H1 (cell line): Measurements from ENCODE around the gene USP50. TPM values are rescaled to one million over a fixed set of nuclear protein-coding genes. Genes with fewer than 3 reads are reported as not detected.

Experiments used
- CTCF ChIA-PET: fragments of 300-600 bp; sonication (Branson Sonifier 250); formaldehyde crosslinking; loops from one replicate; lab custom pipeline; 2021; ENCODE audit not compliant: partially characterized antibody; lab: Charles Lee
- POLR2A ChIA-PET: fragments of 300-600 bp; sonication (Branson Sonifier 250); formaldehyde crosslinking; loops from one replicate; lab custom pipeline; 2021; ENCODE audit warnings: inconsistent platforms; ENCODE audit not compliant: partially characterized antibody; lab: Charles Lee
- DNase-seq, 2 experiments: peaks; one replicate each; pipeline versions ENCODE4 v3.0.0 to v3.0.0-alpha.2; 2010 to 2022; ENCODE audit warnings: low spot score in 2 of 2, low read depth in 1 of 2, mixed read lengths in 1 of 2
- FAIRE-seq: peaks from 2 replicates; lab custom pipeline; 2011; peaks lifted over from hg19 to GRCh38; lab: Jason Lieb, UNC
- H2AFZ ChIP-seq: 2 replicates; pipeline ENCODE4 v1.8.1; 2012; ENCODE audit warnings: low read length, inconsistent platforms
- H2AK5ac ChIP-seq: 2 replicates; pipeline ENCODE4 v1.6.1; 2013; ENCODE audit warnings: low read depth, low read length
- H2BK120ac ChIP-seq: replicated peaks from 2 replicates; pipeline ENCODE3; 2013; ENCODE audit warnings: low read depth, low read length, inconsistent platforms
- H2BK12ac ChIP-seq: 2 replicates; pipeline ENCODE4 v1.6.1; 2013; ENCODE audit warnings: low read depth, low read length
- H2BK15ac ChIP-seq: 2 replicates; pipeline ENCODE4 v1.6.1; 2013; ENCODE audit warnings: low read length
- H2BK20ac ChIP-seq: 2 replicates; pipeline ENCODE4 v1.6.1; 2013; ENCODE audit warnings: low read length
- H2BK5ac ChIP-seq: 2 replicates; pipeline ENCODE4 v1.6.1; 2013; ENCODE audit warnings: low read depth, low read length
- H3K14ac ChIP-seq: 2 replicates; pipeline ENCODE4 v1.6.1; 2013; ENCODE audit warnings: inconsistent platforms; ENCODE audit not compliant: insufficient read length
- H3K18ac ChIP-seq: 2 replicates; pipeline ENCODE4 v1.6.1; 2013; ENCODE audit warnings: low read length; ENCODE audit errors: extremely low read depth
- H3K23ac ChIP-seq: 2 replicates; pipeline ENCODE4 v1.6.1; 2013; ENCODE audit warnings: inconsistent platforms; ENCODE audit not compliant: insufficient read length
- H3K23me2 ChIP-seq: 2 replicates; pipeline ENCODE4 v1.6.1; 2013; ENCODE audit warnings: low read depth, low read length
- H3K27ac ChIP-seq: 2 replicates; pipeline ENCODE4 v1.6.1; 2011; ENCODE audit warnings: low read depth, low read length, inconsistent platforms
- H3K27me3 ChIP-seq, 4 experiments: replicated peaks in 1 of 4; 1 replicate in 1 of 4; 2 replicates in 3 of 4; pipeline versions ENCODE4 v1.6.1 to v1.8.1; 2011 to 2013; ENCODE audit warnings: low read length in 3 of 4, mild to moderate bottlenecking in 3 of 4, inconsistent platforms in 2 of 4, mixed read lengths in 2 of 4, moderate library complexity in 1 of 4; ENCODE audit not compliant: control insufficient read depth in 3 of 4, insufficient read depth in 3 of 4; ENCODE audit errors: extremely low read depth in 1 of 4
- H3K36me3 ChIP-seq, 4 experiments: 2 replicates each; pipeline versions ENCODE4 v1.6.1 to v1.8.1; 2011 to 2013; ENCODE audit warnings: mild to moderate bottlenecking in 4 of 4, low read length in 3 of 4, moderate library complexity in 2 of 4, control low read depth in 1 of 4, inconsistent platforms in 1 of 4; ENCODE audit not compliant: insufficient read depth in 4 of 4, control insufficient read depth in 2 of 4
- H3K4ac ChIP-seq: replicated peaks from 2 replicates; pipeline ENCODE3; 2013; ENCODE audit warnings: low read length, low read depth, mixed read lengths, inconsistent platforms; ENCODE audit not compliant: insufficient read length
- H3K4me1 ChIP-seq, 4 experiments: replicated peaks in 1 of 4; 1 replicate in 1 of 4; 2 replicates in 3 of 4; pipeline versions ENCODE4 v1.6.1 to v1.8.1; 2011 to 2013; ENCODE audit warnings: low read length in 3 of 4, inconsistent platforms in 2 of 4, mixed read lengths in 1 of 4; ENCODE audit not compliant: insufficient read depth in 4 of 4, control insufficient read depth in 3 of 4
- H3K4me2 ChIP-seq, 2 experiments: 2 replicates each; pipeline versions ENCODE4 v1.6.1 to v1.8.1; 2011 to 2013; ENCODE audit warnings: low read depth in 2 of 2, low read length in 2 of 2, control low read depth in 1 of 2, inconsistent platforms in 1 of 2, mild to moderate bottlenecking in 1 of 2; ENCODE audit not compliant: insufficient read depth in 1 of 2
- H3K4me3 ChIP-seq, 4 experiments: fragments of 200-600, 300-600 bp in 1 of 4; sonication (generic), shearing (Covaris generic), sonication (Bioruptor Twin) in 1 of 4; 2 replicates each; pipeline versions ENCODE4 v1.5.1 to v1.8.1; 2011 to 2016; ENCODE audit warnings: low read length in 4 of 4, low read depth in 3 of 4, control low read depth in 2 of 4, inconsistent platforms in 2 of 4, mild to moderate bottlenecking in 2 of 4, mixed read lengths in 1 of 4, moderate library complexity in 1 of 4; ENCODE audit not compliant: insufficient read depth in 2 of 4; ENCODE audit errors: extremely low read depth in 1 of 4
- H3K56ac ChIP-seq: replicated peaks from 2 replicates; pipeline ENCODE3; 2013; ENCODE audit warnings: low read depth, mild to moderate bottlenecking, mixed read lengths, low read length, inconsistent platforms; ENCODE audit not compliant: insufficient read length
- H3K79me1 ChIP-seq: 2 replicates; pipeline ENCODE4 v1.6.1; 2013; ENCODE audit warnings: low read depth, low read length, control low read depth
- H3K79me2 ChIP-seq, 2 experiments: 2 replicates each; pipeline versions ENCODE4 v1.6.1 to v1.8.1; 2012 to 2013; ENCODE audit warnings: low read length in 2 of 2, mild to moderate bottlenecking in 2 of 2, inconsistent platforms in 1 of 2; ENCODE audit not compliant: insufficient read depth in 2 of 2, control insufficient read depth in 1 of 2
- H3K9ac ChIP-seq, 4 experiments: replicated peaks in 1 of 4; 1 replicate in 1 of 4; 2 replicates in 3 of 4; pipeline versions ENCODE4 v1.6.1 to v1.8.1; 2011 to 2013; ENCODE audit warnings: low read depth in 3 of 4, low read length in 3 of 4, control low read depth in 2 of 4, mild to moderate bottlenecking in 2 of 4, moderate library complexity in 2 of 4, inconsistent platforms in 1 of 4; ENCODE audit errors: extremely low read depth in 1 of 4
- H3K9me3 ChIP-seq, 2 experiments: 2 replicates each; pipeline versions ENCODE4 v1.6.1 to v1.8.1; 2012 to 2013; ENCODE audit warnings: mild to moderate bottlenecking in 2 of 2, moderate library complexity in 2 of 2, control low read depth in 1 of 2, inconsistent platforms in 1 of 2, low read depth in 1 of 2, low read length in 1 of 2, mixed read lengths in 1 of 2; ENCODE audit not compliant: insufficient read depth in 2 of 2
- H4K20me1 ChIP-seq, 2 experiments: replicated peaks in 1 of 2; 2 replicates each; pipeline versions ENCODE3 to v1.8.1; 2011 to 2013; ENCODE audit warnings: inconsistent platforms in 2 of 2, low read length in 2 of 2, mild to moderate bottlenecking in 1 of 2; ENCODE audit not compliant: insufficient read depth in 2 of 2, control insufficient read depth in 1 of 2
- H4K5ac ChIP-seq: 2 replicates; pipeline ENCODE4 v1.6.1; 2013; ENCODE audit warnings: low read length, low read depth, mixed read lengths, inconsistent platforms; ENCODE audit not compliant: insufficient read length
- H4K8ac ChIP-seq: 2 replicates; pipeline ENCODE4 v1.8.0; 2013; ENCODE audit warnings: mild to moderate bottlenecking, moderate library complexity, low read length, inconsistent platforms; ENCODE audit not compliant: insufficient read depth; ENCODE audit errors: extremely low read depth
- H4K91ac ChIP-seq: replicated peaks from 2 replicates; pipeline ENCODE3; 2013; ENCODE audit warnings: low read length, mixed read lengths, inconsistent platforms; ENCODE audit not compliant: insufficient read length
- CHD2 ChIP-seq: IDR thresholded peaks from 2 replicates; pipeline ENCODE4 v1.6.1; 2012; ENCODE audit warnings: low read length, improper control_type of control experiment
- EZH2 ChIP-seq: fragments of 200-600 bp; sonication (generic); IDR thresholded peaks from 2 replicates; pipeline ENCODE4 v1.7.1; 2012; ENCODE audit warnings: low read depth, mild to moderate bottlenecking, moderate library complexity, low read length, inconsistent platforms; ENCODE audit not compliant: severe bottlenecking
- SIN3A ChIP-seq, 2 experiments: IDR thresholded peaks in 1 of 2; conservative IDR thresholded peaks in 1 of 2; 2 replicates each; pipeline ENCODE4 v1.6.1; 2011 to 2012; ENCODE audit warnings: low read length in 2 of 2, improper control_type of control experiment in 1 of 2, low read depth in 1 of 2, mild to moderate bottlenecking in 1 of 2
- TCF12 ChIP-seq: IDR thresholded peaks from 2 replicates; pipeline ENCODE4 v1.6.1; 2011; ENCODE audit warnings: low read depth, mild to moderate bottlenecking, low read length
- WGBS, 2 experiments: shearing (Covaris generic) in 1 of 2; methylation state at CpG; one replicate each; pipeline versions ENCODE4 v1.1.6 to v1.1.7; 2013 to 2015; ENCODE audit warnings: low lambda C conversion rate in 2 of 2, mixed read lengths in 2 of 2, inconsistent platforms in 1 of 2, low coverage in 1 of 2, missing lambda C conversion rate in 1 of 2; ENCODE audit not compliant: insufficient replicate concordance in 2 of 2, insufficient coverage in 1 of 2, insufficient read length in 1 of 2; ENCODE audit errors: extremely low coverage in 1 of 2, missing lambda C conversion rate in 1 of 2; 5-methylcytosine and 5-hydroxymethylcytosine counted together
- polyA plus RNA-seq, 7 experiments: library from polyadenylated mRNA; depleted of rRNA in 3 of 7; stranded (reverse) in 5 of 7; unstranded in 2 of 7; fragments of >200 nt in 5 of 7; fragments of 200-250 nt in 2 of 7; gene quantifications; 1 replicate in 5 of 7; 2 replicates in 1 of 7; 4 replicates in 1 of 7; pipeline versions ENCODE4 v1.2.1 to v1.2.3, GENCODE V29; 2011 to 2013; ENCODE audit warnings: missing spikeins in 2 of 7, mixed read lengths in 2 of 7
- total RNA-seq: library from RNA; stranded (reverse); fragmentation: NEBNext Ultra II Directional; extraction: Animal tissue kit (Norgen Biotek cat#: 25700); gene quantifications from 2 replicates; pipeline ENCODE4 v1.2.1, GENCODE V29; 2021

USP50 gene
- total and polyA plus RNA-seq, 2 of the 8 experiments (the other 6 are each of a cell fraction or from before 2014, with no cell fraction given), result not detected

- no peak overlapping the region for H2AK5ac ChIP-seq
- no peak overlapping the region for H3K4me2 ChIP-seq
- H3K4me3 ChIP-seq, result no peak overlapping the region
- FAIRE-seq (no peak), DNase-seq (no peak)
- H3K23me2 ChIP-seq, result no peaks in the 10 kb centered on the region
- H3K14ac ChIP-seq, result no peak overlapping the region
- no peak overlapping the region for H4K8ac ChIP-seq
- H3K79me1 ChIP-seq, result no peaks in the 10 kb centered on the region
- CTCF ChIA-PET, result no interaction called here
- H3K23ac ChIP-seq, result no peak overlapping the region
- no peak overlapping the region for H4K5ac ChIP-seq
- H4K20me1 ChIP-seq, result no peaks in the 10 kb centered on the region
- peaks cover 0 to 3% (median 2%) of the 10 kb centered on the region in 4 experiments; a peak in 2 of 7 replicates for H3K4me1 ChIP-seq
- H3K9me3 ChIP-seq, result no peaks in the 10 kb centered on the region
- H2BK120ac ChIP-seq, result no peak overlapping the region
- H3K36me3 ChIP-seq, result peaks cover 0 to 24% (median 9%) of the 10 kb centered on the region in 4 experiments; a peak in 4 of 8 replicates
- no peak overlapping the region for H3K18ac ChIP-seq
- H3K9ac ChIP-seq, result no peak overlapping the region
- no peaks in the 10 kb centered on the region for H3K79me2 ChIP-seq
- no peak overlapping the region for H2BK5ac ChIP-seq
- no peak overlapping the region for H2BK20ac ChIP-seq
- H4K91ac ChIP-seq, result no peak overlapping the region
- H2BK15ac ChIP-seq, result no peak overlapping the region
- no peak overlapping the region for H3K56ac ChIP-seq
- H2BK12ac ChIP-seq, result no peak overlapping the region
- 92% methylated on average over 7 of the region's 7 CpGs; no CpG with 5 or more reads in 1 of the 2 experiments for WGBS, 2 experiments
- H3K27ac ChIP-seq, result no peak overlapping the region
- H3K4ac ChIP-seq, result no peak overlapping the region
- no peak overlapping the region for H2AFZ ChIP-seq
- no peaks in the 10 kb centered on the region for H3K27me3 ChIP-seq
- POLR2A ChIA-PET, result no interaction called here
- TF ChIP-seq SIN3A (conservative IDR thresholded peaks at IDR 0.05 in 1 of 2, IDR thresholded peaks at IDR 0.05 in 1 of 2; ENCODE audit: low read depth in 1 of 2, low read length in 2 of 2), result no peak
- no peak for TF ChIP-seq TCF12
- no peak for TF ChIP-seq EZH2
- no peak for TF ChIP-seq CHD2
Observed at GRCh38 chr15:50503144-50503543, 43.3 kb downstream of the USP50 start.
